Natural killer cell (primary cell): Measurements from ENCODE around the gene HNRNPK. TPM values are rescaled to one million over a fixed set of nuclear protein-coding genes. Genes with fewer than 3 reads are reported as not detected.
A peak's percentile ranks its signal among the peaks of the same experiment; 100 is the strongest.

ENCODE experiments used
- ATAC-seq, 3 donors: fragments of 150-1000 bp in 2 of 3; fragments of 200-7000 bp in 1 of 3; cut with Tn5 transposase; 1 replicate in 1 of 3; 2 replicates in 2 of 3; pipeline ENCODE4 v1.10.0; 2021; ENCODE audit warnings: mild to moderate bottlenecking in 2 of 3, moderate library complexity in 2 of 3
- DNase-seq, 2 donors: peaks; one replicate each; pipeline versions ENCODE4 v3.0.0 to v3.0.0-alpha.2; 2013 to 2021; ENCODE audit warnings: mixed read lengths in 1 of 2
- H3K27ac ChIP-seq: one replicate; pipeline ENCODE4 v1.5.1; 2013; ENCODE audit warnings: mild to moderate bottlenecking, low read length
- H3K27me3 ChIP-seq: one replicate; pipeline ENCODE4 v1.6.1; 2013; ENCODE audit warnings: low read length; ENCODE audit not compliant: control insufficient read depth, insufficient read depth
- H3K36me3 ChIP-seq: one replicate; pipeline ENCODE4 v1.6.1; 2013; ENCODE audit warnings: low read length; ENCODE audit not compliant: control insufficient read depth, insufficient read depth
- H3K4me1 ChIP-seq: one replicate; pipeline ENCODE4 v1.6.1; 2013; ENCODE audit warnings: low read length; ENCODE audit not compliant: control insufficient read depth, insufficient read depth
- H3K4me3 ChIP-seq: one replicate; pipeline ENCODE4 v1.5.1; 2013; ENCODE audit warnings: low read length
- H3K9me3 ChIP-seq: one replicate; pipeline ENCODE4 v1.6.1; 2013; ENCODE audit warnings: low read length; ENCODE audit not compliant: control insufficient read depth, insufficient read depth
- H3K27ac Mint-ChIP-seq, 2 donors: one replicate each; pipeline ENCODE4 v1.8.0; 2022; ENCODE audit warnings: mild to moderate bottlenecking in 2 of 2, mixed read lengths in 2 of 2, moderate library complexity in 1 of 2
- H3K27me3 Mint-ChIP-seq, 2 donors: one replicate each; pipeline ENCODE4 v1.8.0; 2022; ENCODE audit warnings: low read depth in 2 of 2, mixed read lengths in 2 of 2
- H3K36me3 Mint-ChIP-seq: one replicate; pipeline ENCODE4 v1.8.0; 2022; ENCODE audit warnings: mixed read lengths
- H3K4me1 Mint-ChIP-seq, 2 donors: one replicate each; pipeline ENCODE4 v1.8.0; 2022; ENCODE audit warnings: mixed read lengths in 2 of 2
- H3K4me3 Mint-ChIP-seq: one replicate; pipeline ENCODE4 v1.8.0; 2022; ENCODE audit warnings: mild to moderate bottlenecking, moderate library complexity, mixed read lengths
- H3K9me3 Mint-ChIP-seq, 2 donors: one replicate each; pipeline ENCODE4 v1.8.0; 2022; ENCODE audit warnings: mixed read lengths in 2 of 2
- WGBS: methylation state at CpG from one replicate; pipeline ENCODE4 v1.1.7; 2013; ENCODE audit warnings: missing lambda C conversion rate; ENCODE audit not compliant: insufficient coverage; 5-methylcytosine and 5-hydroxymethylcytosine counted together
- intact Hi-C: fragments of 100-400 bp; cut with micrococcal nuclease; formaldehyde crosslinking; loops from one replicate; pipeline ENCODE4 v1.14.2; 2022
- total RNA-seq, 4 donors: library from RNA; stranded (reverse); fragments of 120-200 nt in 1 of 4; gene quantifications; one replicate each; pipeline versions ENCODE4 v1.2.3 to v1.2.4, GENCODE V29; 2013 to 2022
- TF ChIP-seq, protein P1 (sequence below): fragments of 200-600 bp; IDR thresholded peaks from one replicate; pipeline ENCODE4 v1.8.0; 2022; ENCODE audit warnings: antibody characterized with exemption

Gene HNRNPK
- total RNA-seq, 3 donors from 2014 or later (not counting 1 experiment from before 2014, with no cell fraction given): 703 to 872 (median 771) TPM

DNA sequence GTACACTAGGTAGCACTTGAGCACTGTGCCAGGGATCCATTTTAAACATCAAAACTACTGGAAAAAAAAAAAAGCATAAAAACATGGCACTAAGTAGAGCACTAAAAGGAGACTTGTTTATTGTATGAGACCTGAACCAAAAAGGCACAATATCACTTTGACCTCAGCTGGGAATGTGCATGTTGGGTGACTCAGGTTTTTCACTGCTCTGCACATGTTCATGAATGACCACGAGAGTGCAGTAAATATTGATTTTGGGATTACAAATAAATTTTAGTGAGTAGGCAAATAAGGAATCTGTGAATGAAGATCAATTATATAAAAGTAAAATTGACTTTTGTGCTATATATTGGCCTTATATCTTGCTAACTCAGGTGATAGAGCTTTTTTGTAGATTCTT is 12.4 kb upstream of the HNRNPK start:
- H3K4me1 ChIP-seq: no peaks in the 10 kb centered on the region
- no peak for ATAC-seq
- H3K36me3 ChIP-seq: peaks cover 5% of the 10 kb centered on the region
- H3K27me3 Mint-ChIP-seq: no peaks in the 10 kb centered on the region
- H3K4me1 Mint-ChIP-seq: peaks cover 6 to 7% of the 10 kb centered on the region in 2 donors
- intact Hi-C loops: no loop called here
- 94% methylated on average over 1 of the region's 1 CpG for WGBS
- no peak overlapping the region for H3K27ac Mint-ChIP-seq
- TF ChIP-seq, protein P1, sequence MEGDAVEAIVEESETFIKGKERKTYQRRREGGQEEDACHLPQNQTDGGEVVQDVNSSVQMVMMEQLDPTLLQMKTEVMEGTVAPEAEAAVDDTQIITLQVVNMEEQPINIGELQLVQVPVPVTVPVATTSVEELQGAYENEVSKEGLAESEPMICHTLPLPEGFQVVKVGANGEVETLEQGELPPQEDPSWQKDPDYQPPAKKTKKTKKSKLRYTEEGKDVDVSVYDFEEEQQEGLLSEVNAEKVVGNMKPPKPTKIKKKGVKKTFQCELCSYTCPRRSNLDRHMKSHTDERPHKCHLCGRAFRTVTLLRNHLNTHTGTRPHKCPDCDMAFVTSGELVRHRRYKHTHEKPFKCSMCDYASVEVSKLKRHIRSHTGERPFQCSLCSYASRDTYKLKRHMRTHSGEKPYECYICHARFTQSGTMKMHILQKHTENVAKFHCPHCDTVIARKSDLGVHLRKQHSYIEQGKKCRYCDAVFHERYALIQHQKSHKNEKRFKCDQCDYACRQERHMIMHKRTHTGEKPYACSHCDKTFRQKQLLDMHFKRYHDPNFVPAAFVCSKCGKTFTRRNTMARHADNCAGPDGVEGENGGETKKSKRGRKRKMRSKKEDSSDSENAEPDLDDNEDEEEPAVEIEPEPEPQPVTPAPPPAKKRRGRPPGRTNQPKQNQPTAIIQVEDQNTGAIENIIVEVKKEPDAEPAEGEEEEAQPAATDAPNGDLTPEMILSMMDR: no peak
- H3K9me3 Mint-ChIP-seq: no peaks in the 10 kb centered on the region
- H3K27me3 ChIP-seq: no peaks in the 10 kb centered on the region
- H3K27ac ChIP-seq: no peak overlapping the region
- H3K4me3 Mint-ChIP-seq: no peak overlapping the region
- H3K9me3 ChIP-seq: no peaks in the 10 kb centered on the region
- no peak overlapping the region for H3K4me3 ChIP-seq
- no peaks in the 10 kb centered on the region for H3K36me3 Mint-ChIP-seq
- no peak for DNase-seq

DNA sequence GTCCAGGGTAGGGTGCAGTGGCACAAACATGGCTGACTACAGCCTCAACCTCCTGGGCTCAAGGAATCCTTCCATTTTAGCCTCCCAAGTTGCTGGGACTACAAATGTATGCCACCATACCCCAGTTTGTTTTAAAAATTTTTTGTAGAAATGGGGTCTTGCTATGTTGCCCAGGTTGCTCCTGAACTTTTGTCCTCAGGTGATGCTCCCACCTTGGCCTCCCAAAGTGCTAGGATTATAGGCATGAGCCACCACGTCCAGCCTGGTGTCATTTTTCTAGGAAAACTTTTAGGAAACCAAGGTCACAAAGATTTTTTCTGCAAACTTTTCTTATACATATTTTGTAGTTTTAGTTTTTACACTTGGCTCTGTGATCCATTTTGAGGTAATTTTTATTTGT is 11.3 kb upstream of the HNRNPK start:
- H3K27me3 ChIP-seq: no peaks in the 10 kb centered on the region
- Mint-ChIP-seq H3K27ac (no peak overlapping the region), H3K36me3 (no peaks in the 10 kb centered on the region), H3K9me3 (no peaks in the 10 kb centered on the region), H3K27me3 (no peaks in the 10 kb centered on the region), H3K4me3 (no peak overlapping the region), H3K4me1 (peaks cover 16 to 17% of the 10 kb centered on the region in 2 donors)
- ATAC-seq (no peak), DNase-seq (no peak)
- peaks cover 5% of the 10 kb centered on the region for H3K36me3 ChIP-seq
- WGBS: 100% methylated on average over 1 of the region's 1 CpG
- H3K4me3 ChIP-seq: no peak overlapping the region
- intact Hi-C loops: no loop called here
- H3K4me1 ChIP-seq: peaks cover 5% of the 10 kb centered on the region
- no peak overlapping the region for H3K27ac ChIP-seq
- H3K9me3 ChIP-seq: no peaks in the 10 kb centered on the region
- TF ChIP-seq, protein P1: no peak

DNA sequence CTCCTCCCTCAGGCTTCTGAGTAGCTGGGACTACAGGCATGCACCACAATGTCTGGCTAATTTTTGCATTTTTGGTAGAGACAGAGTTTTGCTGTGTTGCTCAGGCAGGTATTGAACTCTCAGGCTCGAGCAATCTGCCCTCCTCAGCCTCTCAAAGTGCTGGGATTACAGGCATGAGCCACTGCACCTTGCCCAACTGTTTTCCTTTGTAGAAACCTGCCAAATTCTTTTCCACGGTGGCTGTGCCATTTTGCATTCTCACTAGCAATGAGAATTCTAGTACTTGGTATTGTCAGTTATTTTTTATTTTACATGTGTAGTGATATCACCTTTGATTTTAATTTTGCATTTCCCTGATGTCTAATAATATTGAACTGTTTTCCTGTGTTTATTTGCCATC is 8.4 kb upstream of the HNRNPK start:
- TF ChIP-seq, protein P1: no peak
- no peak for ATAC-seq
- 93% methylated on average over 2 of the region's 2 CpGs for WGBS
- intact Hi-C loops: no loop called here
- Histone ChIP-seq H3K27ac (no peak overlapping the region), H3K4me3 (no peak overlapping the region), H3K9me3 (no peaks in the 10 kb centered on the region), H3K4me1 (peaks cover 5% of the 10 kb centered on the region), H3K36me3 (peaks cover 5% of the 10 kb centered on the region), H3K27me3 (no peaks in the 10 kb centered on the region)
- H3K36me3 Mint-ChIP-seq: no peaks in the 10 kb centered on the region
- no peak for DNase-seq
- no peak overlapping the region for H3K4me3 Mint-ChIP-seq
- H3K4me1 Mint-ChIP-seq: peaks cover 19% of the 10 kb centered on the region in 2 donors
- no peaks in the 10 kb centered on the region for H3K9me3 Mint-ChIP-seq
- no peaks in the 10 kb centered on the region for H3K27me3 Mint-ChIP-seq
- H3K27ac Mint-ChIP-seq: peak overlapping the region in 1 of 2 donors; percentile 92

DNA sequence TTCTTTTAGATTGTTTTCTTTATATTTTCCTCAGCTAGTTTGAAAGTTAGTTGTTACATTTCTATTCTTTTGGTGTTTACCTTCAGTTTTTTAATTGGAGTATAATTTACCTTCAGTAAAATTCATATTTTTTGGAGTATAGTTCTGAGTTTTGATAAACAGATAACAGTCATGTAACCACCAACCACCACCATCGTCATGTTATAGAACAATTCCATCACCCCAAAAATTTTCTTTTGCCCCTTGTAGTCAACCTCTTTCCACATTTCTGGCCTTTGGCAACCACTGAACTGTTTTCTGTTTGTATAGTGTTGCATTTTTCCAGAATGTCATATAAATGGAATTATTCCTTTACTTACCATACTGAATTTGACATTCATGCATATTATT is 7.4 kb upstream of the HNRNPK start:
- Histone ChIP-seq H3K36me3 (peaks cover 5% of the 10 kb centered on the region), H3K27ac (no peak overlapping the region), H3K4me3 (no peak overlapping the region), H3K27me3 (no peaks in the 10 kb centered on the region), H3K9me3 (no peaks in the 10 kb centered on the region), H3K4me1 (peaks cover 5% of the 10 kb centered on the region)
- Mint-ChIP-seq H3K27me3 (no peaks in the 10 kb centered on the region), H3K27ac (peak overlapping the region; percentile 88 to 92), H3K4me3 (peak overlapping the region; percentile 55), H3K4me1 (peaks cover 19 to 27% of the 10 kb centered on the region in 2 donors), H3K9me3 (no peaks in the 10 kb centered on the region), H3K36me3 (no peaks in the 10 kb centered on the region)
- no peak for DNase-seq
- no CpG with 5 or more reads among the region's 1 CpG for WGBS
- intact Hi-C loops: no loop called here
- ATAC-seq: peak; percentile 30 to 71 (median 62)
- TF ChIP-seq, protein P1: no peak
